ENCODE measurements around the gene MCL1.

MCL1 gene

GRCh38 chr1:150567717-150568593 lies 11.5 kb downstream of the MCL1 start:
- peak; percentile 64 for DNase-seq

GRCh38 chr1:150567341-150567716 lies 12.1 kb downstream of the MCL1 start:
- DNase-seq: peak; percentile 88

- peak; percentile 32 for DNase-seq
Measured at GRCh38 chr1:150566589-150567340, 12.6 kb downstream of the MCL1 start.

- DNase-seq: peak; percentile 19
Measured at GRCh38 chr1:150565240-150565991, 14.0 kb downstream of the MCL1 start.

- peak; percentile 58 for DNase-seq
Measured at GRCh38 chr1:150564051-150564991, 15.1 kb downstream of the MCL1 start.

- peak; percentile 88 for DNase-seq
Measured at GRCh38 chr1:150563340-150564038, 15.9 kb downstream of the MCL1 start.

GRCh38 chr1:150562446-150563339 lies 16.7 kb downstream of the MCL1 start:
- DNase-seq: peak; percentile 90

- DNase-seq: peak; percentile 95
Measured at GRCh38 chr1:150561974-150562445, 17.4 kb downstream of the MCL1 start.

- DNase-seq: peak; percentile 76
Measured at GRCh38 chr1:150561254-150561973, 18.0 kb downstream of the MCL1 start.

- DNase-seq: peak; percentile 88
Measured at GRCh38 chr1:150560576-150561253, 18.7 kb downstream of the MCL1 start.

- peak; percentile 81 for DNase-seq
Measured at GRCh38 chr1:150560011-150560438, 19.4 kb downstream of the MCL1 start.

GRCh38 chr1:150559656-150560010 lies 19.8 kb downstream of the MCL1 start:
- DNase-seq: no peak

GRCh38 chr1:150558761-150559655 lies 20.4 kb downstream of the MCL1 start:
- DNase-seq: no peak

GRCh38 chr1:150558303-150558704 lies 21.1 kb downstream of the MCL1 start:
- no peak for DNase-seq

- DNase-seq: no peak
Measured at GRCh38 chr1:150557813-150558212, 21.6 kb downstream of the MCL1 start.

GRCh38 chr1:150557065-150557600 lies 22.3 kb downstream of the MCL1 start:
- DNase-seq: no peak
